GM12878 (cell line): ENCODE data around the gene SNX3. TPM values are rescaled to one million over a fixed set of nuclear protein-coding genes. Genes with fewer than 3 reads are reported as not detected.

ENCODE experiments used
- ATAC-seq: fragments of 200-7000 bp; cut with Tn5 transposase; 3 replicates; pipeline ENCODE4 v1.9.1; 2020; ENCODE audit warnings: mild to moderate bottlenecking, moderate library complexity
- BruUV-seq: library from RNA; stranded (reverse); fragments of 400-500 nt; replicated peaks from 2 replicates; lab custom pipeline; 2021; lab: Mats Ljungman, UMichigan
- CTCF ChIA-PET: fragments of 300-600 bp; sonication (Branson Sonifier 250); formaldehyde crosslinking; extraction: SDS; loops from one replicate; lab custom pipeline; 2021; ENCODE audit warnings: inconsistent platforms; lab: Yijun Ruan, JAX
- POLR2A ChIA-PET: fragments of 350-600 bp; formaldehyde crosslinking; extraction: SDS; loops from one replicate; lab custom pipeline; 2021; ENCODE audit warnings: inconsistent platforms; lab: Charles Lee
- RAD21 ChIA-PET: fragments of 300-600 bp; sonication (Branson Sonifier 250); formaldehyde crosslinking; loops from one replicate; lab custom pipeline; 2023; ENCODE audit warnings: antibody characterized with exemption; ENCODE audit not compliant: unreplicated experiment; lab: Charles Lee
- SMC1A ChIA-PET: fragments of 300-600 bp; sonication (Branson Sonifier 250); formaldehyde crosslinking; loops from one replicate; lab custom pipeline; 2023; ENCODE audit not compliant: unreplicated experiment, uncharacterized antibody; lab: Charles Lee
- DNase-seq: peaks from one replicate; pipeline ENCODE4 v3.0.0-alpha.2; 2011; ENCODE audit warnings: low read depth, low spot score
- FAIRE-seq: peaks from 3 replicates; lab custom pipeline; 2011; peaks lifted over from hg19 to GRCh38; lab: Jason Lieb, UNC
- H2AFZ ChIP-seq: 2 replicates; pipeline ENCODE4 v1.6.0; 2011; ENCODE audit warnings: low read depth, low read length, control low read depth; ENCODE audit not compliant: control insufficient read depth
- H3K27ac ChIP-seq: 2 replicates; pipeline ENCODE4 v1.5.1; 2011; ENCODE audit warnings: control low read depth; ENCODE audit not compliant: control insufficient read depth, insufficient read depth
- H3K27me3 ChIP-seq, 2 experiments: replicated peaks in 1 of 2; 2 replicates each; pipeline versions ENCODE4 v1.6.0 to v1.6.1; 2011; ENCODE audit warnings: low read length in 1 of 2; ENCODE audit not compliant: control insufficient read depth in 2 of 2, insufficient read depth in 2 of 2
- H3K36me3 ChIP-seq, 2 experiments: 2 replicates each; pipeline ENCODE4 v1.5.1; 2011; ENCODE audit warnings: low read length in 1 of 2; ENCODE audit not compliant: control insufficient read depth in 2 of 2, insufficient read depth in 2 of 2
- H3K4me1 ChIP-seq: 2 replicates; pipeline ENCODE4 v1.6.1; 2011; ENCODE audit warnings: mild to moderate bottlenecking, low read length, moderate library complexity, mixed read lengths; ENCODE audit not compliant: control insufficient read depth, insufficient read depth
- H3K4me2 ChIP-seq: 2 replicates; pipeline ENCODE4 v1.6.0; 2011; ENCODE audit warnings: control low read depth; ENCODE audit not compliant: control insufficient read depth, insufficient read depth
- H3K4me3 ChIP-seq: fragments of 200-600 bp; sonication (generic); 2 replicates; pipeline ENCODE4 v1.5.1; 2016
- H3K79me2 ChIP-seq: 2 replicates; pipeline ENCODE4 v1.6.0; 2011; ENCODE audit warnings: low read length; ENCODE audit not compliant: control insufficient read depth, insufficient read depth
- H3K9ac ChIP-seq: 2 replicates; pipeline ENCODE4 v1.8.0; 2011; ENCODE audit warnings: low read length, control low read depth, mixed read lengths; ENCODE audit not compliant: control insufficient read depth, insufficient read depth
- H3K9me3 ChIP-seq: replicated peaks from 3 replicates; pipeline ENCODE4 v1.5.1; 2011; ENCODE audit warnings: mild to moderate bottlenecking, low read length; ENCODE audit not compliant: control insufficient read depth, insufficient read depth
- H4K20me1 ChIP-seq: 2 replicates; pipeline ENCODE4 v1.6.0; 2011; ENCODE audit not compliant: control insufficient read depth, insufficient read depth
- BHLHE40 ChIP-seq, 2 experiments: fragments of 450-650 bp in 1 of 2; IDR thresholded peaks; 2 replicates each; pipeline ENCODE4 v1.6.1; 2011 to 2017; ENCODE audit warnings: low read depth in 2 of 2, borderline replicate concordance in 1 of 2, improper control_type of control experiment in 1 of 2, low read length in 1 of 2, mild to moderate bottlenecking in 1 of 2
- FOS ChIP-seq: IDR thresholded peaks from 3 replicates; pipeline ENCODE4 v1.6.1; 2011; ENCODE audit warnings: borderline replicate concordance; ENCODE audit not compliant: insufficient read length; ENCODE audit errors: extremely low read depth
- HCFC1 ChIP-seq: fragments of 150-350 bp; IDR thresholded peaks from 2 replicates; pipeline ENCODE4 v1.6.1; 2014; ENCODE audit warnings: low read length
- KLF5 ChIP-seq: fragments of 450-650 bp; IDR thresholded peaks from 2 replicates; pipeline ENCODE4 v1.6.1; 2014; ENCODE audit warnings: mild to moderate bottlenecking; ENCODE audit not compliant: partially characterized antibody
- MEF2A ChIP-seq: IDR thresholded peaks from 2 replicates; pipeline ENCODE4 v1.6.1; 2011; ENCODE audit warnings: low read depth, mild to moderate bottlenecking, low read length, moderate library complexity; ENCODE audit not compliant: insufficient read depth
- NR2F1 ChIP-seq: fragments of 450-650 bp; conservative IDR thresholded peaks from 2 replicates; pipeline ENCODE4 v1.6.1; 2017; ENCODE audit warnings: mild to moderate bottlenecking
- POLR2A ChIP-seq: IDR thresholded peaks from 2 replicates; pipeline ENCODE4 v1.6.1; 2011; ENCODE audit warnings: low read depth, mild to moderate bottlenecking, low read length
- SMAD1 ChIP-seq: fragments of 450-650 bp; IDR thresholded peaks from 2 replicates; pipeline ENCODE4 v1.6.1; 2018; ENCODE audit warnings: mild to moderate bottlenecking, low read depth; ENCODE audit not compliant: partially characterized antibody
- SRF ChIP-seq, 2 experiments: IDR thresholded peaks; 2 replicates each; pipeline ENCODE4 v1.6.1; 2011; ENCODE audit warnings: low read depth in 2 of 2, low read length in 2 of 2, mild to moderate bottlenecking in 1 of 2, moderate library complexity in 1 of 2
- WGBS: methylation state at CpG from one replicate; pipeline ENCODE4 v1.1.6; 2016; ENCODE audit warnings: low lambda C conversion rate; ENCODE audit not compliant: insufficient replicate concordance, insufficient coverage; ENCODE audit errors: missing lambda C conversion rate; 5-methylcytosine and 5-hydroxymethylcytosine counted together
- in situ Hi-C: fragments of 300-500 bp; cut with MboI; formaldehyde crosslinking; loops from 9 replicates; pipeline ENCODE4 v1.14.3; 2018; ENCODE audit warnings: mixed read lengths
- intact Hi-C: fragments of 100-400 bp; cut with micrococcal nuclease; formaldehyde crosslinking; loops from one replicate; pipeline ENCODE4 v1.14.2; 2022; ENCODE audit not compliant: unreplicated experiment
- polyA plus RNA-seq, 11 experiments: library from polyadenylated mRNA; depleted of rRNA in 4 of 11; unstranded in 6 of 11; stranded (reverse) in 5 of 11; fragments of >200 nt; fragmentation: Nextera tagmentation in 4 of 11; fragmentation: Illumina TruSeq in 1 of 11; extraction: Ambion mirVana in 4 of 11; extraction: Trizol in 1 of 11; gene quantifications; 1 replicate in 1 of 11; 2 replicates in 10 of 11; pipeline versions ENCODE4 v1.2.1 to v1.2.3, GENCODE V29; 2011 to 2016; ENCODE audit warnings: inconsistent platforms in 2 of 11, missing spikeins in 2 of 11, low read depth in 1 of 11
- total RNA-seq, 4 experiments: library from RNA; depleted of rRNA in 3 of 4; stranded (reverse); fragments of >200 nt in 3 of 4; fragmentation: Illumina TruSeq in 1 of 4; extraction: Trizol in 1 of 4; gene quantifications; 2 replicates each; pipeline versions ENCODE4 v1.2.1 to v1.2.3, GENCODE V29; 2013 to 2021
- TF ChIP-seq, protein P1 (sequence below): fragments of 450-650 bp; formaldehyde crosslinking; IDR thresholded peaks from 2 replicates; pipeline ENCODE4 v1.4.0; 2022; ENCODE audit warnings: mild to moderate bottlenecking, moderate library complexity
- TF ChIP-seq, protein P2 (sequence below): fragments of 450-650 bp; IDR thresholded peaks from 2 replicates; pipeline ENCODE4 v1.6.1; 2017; ENCODE audit warnings: low read depth, mild to moderate bottlenecking, moderate library complexity
- TF ChIP-seq, protein P3 (sequence below): fragments of 450-650 bp; IDR thresholded peaks from 2 replicates; pipeline ENCODE4 v1.6.1; 2017; ENCODE audit warnings: mild to moderate bottlenecking, moderate library complexity

SNX3 gene
- total and polyA plus RNA-seq, 10 of the 15 experiments (the other 5 are each of a cell fraction or from before 2014, with no cell fraction given), result 43.7 to 297 (median 95.6) TPM

DNA sequence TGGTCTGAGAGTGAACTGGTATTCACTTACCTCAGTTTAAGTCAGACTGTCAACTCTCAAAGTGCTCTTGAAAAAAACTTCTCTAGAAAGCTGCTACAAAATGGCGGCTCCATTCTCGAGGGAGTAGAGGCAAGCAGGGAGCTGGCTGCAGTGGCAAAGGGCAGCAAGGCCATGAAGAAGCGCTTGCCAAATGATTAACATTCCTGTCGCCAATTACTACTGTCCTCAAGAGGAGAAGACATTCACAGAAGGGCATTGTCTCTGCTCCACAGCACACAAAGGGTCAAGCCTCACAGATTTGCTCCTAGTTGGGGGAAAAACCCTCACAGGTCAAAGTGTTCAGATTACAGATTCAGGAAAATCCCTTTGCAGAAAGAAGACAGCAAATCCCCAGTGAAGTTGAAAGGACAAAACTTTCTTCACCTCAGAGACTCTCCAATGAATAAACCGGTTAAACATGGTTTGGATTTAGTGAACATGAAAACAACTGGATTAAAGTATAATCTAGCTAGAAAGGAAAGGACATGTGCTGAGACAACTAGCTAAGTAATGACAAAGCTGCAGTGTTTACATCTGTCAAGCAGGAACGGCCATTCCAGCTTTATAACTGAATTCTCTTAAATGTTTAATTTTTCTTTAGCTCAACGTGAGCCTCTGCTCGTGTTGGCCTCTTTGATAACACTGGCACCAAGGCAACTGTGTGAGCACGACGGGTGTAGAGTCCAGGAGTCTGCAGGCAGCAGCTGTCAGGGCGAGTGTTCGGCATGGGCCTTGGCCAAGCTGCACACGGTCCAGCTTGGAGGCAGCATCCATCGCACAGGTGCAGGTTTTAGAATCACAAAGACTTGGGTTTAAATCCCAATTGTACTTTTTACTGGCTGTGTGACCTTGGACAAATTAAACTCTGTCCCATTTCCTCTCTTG is 57.4 kb downstream of the SNX3 start:
- H2AFZ ChIP-seq, result no peak overlapping the region; the same call in none of the 2 replicates
- no TSS peak for BruUV-seq
- H3K4me1 ChIP-seq, result peaks cover 4% of the 10 kb centered on the region; the same call in 1 of the 2 replicates
- CTCF ChIA-PET, result interaction anchor here (1.0 kb wide), 1 partner anchor 288 kb away, joined by 3 read pairs; no protein-coding TSS in a partner anchor
- no peaks in the 10 kb centered on the region for H3K27me3 ChIP-seq
- H3K27ac ChIP-seq, result no peak overlapping the region
- H3K4me3 ChIP-seq, result peak overlapping the region; percentile 12; the same call in 1 of the 2 replicates
- intact Hi-C loops (no loop called here), in situ Hi-C loops (no loop called here)
- DNase-seq, result peak; percentile 45
- H4K20me1 ChIP-seq, result no peaks in the 10 kb centered on the region
- SMC1A ChIA-PET, result interaction anchor here (0.6 to 1.6 kb wide), 5 partner anchors 10 to 156 kb away, joined by 3 to 4 read pairs (median 3); no protein-coding TSS in a partner anchor
- POLR2A ChIA-PET, result no interaction called here
- RAD21 ChIA-PET, result interaction anchor here (0.6 to 0.7 kb wide), 2 partner anchors 17 to 51 kb away, joined by 3 read pairs; no protein-coding TSS in a partner anchor
- 52% methylated on average over 14 of the region's 14 CpGs for WGBS
- ATAC-seq, result peak; percentile 93
- no peak overlapping the region for H3K9ac ChIP-seq
- H3K36me3 ChIP-seq, result peaks cover 0 to 4% of the 10 kb centered on the region in 2 experiments; a peak in 1 of 4 replicates
- no peak overlapping the region for H3K4me2 ChIP-seq
- no peaks in the 10 kb centered on the region for H3K9me3 ChIP-seq
- H3K79me2 ChIP-seq, result no peaks in the 10 kb centered on the region
- FAIRE-seq, result no peak
- TF ChIP-seq KLF5 (no peak), BHLHE40 (IDR thresholded peaks at IDR 0.05; ENCODE audit: borderline replicate concordance in 1 of 2, low read depth in 2 of 2, low read length in 1 of 2) (no peak), SMAD1 (no peak), SRF (IDR thresholded peaks at IDR 0.05; ENCODE audit: low read depth in 2 of 2, low read length in 2 of 2) (no peak), FOS (no peak), HCFC1 (no peak), POLR2A (no peak), NR2F1 (peak; percentile 88), MEF2A (no peak)
- TF ChIP-seq, protein P1, sequence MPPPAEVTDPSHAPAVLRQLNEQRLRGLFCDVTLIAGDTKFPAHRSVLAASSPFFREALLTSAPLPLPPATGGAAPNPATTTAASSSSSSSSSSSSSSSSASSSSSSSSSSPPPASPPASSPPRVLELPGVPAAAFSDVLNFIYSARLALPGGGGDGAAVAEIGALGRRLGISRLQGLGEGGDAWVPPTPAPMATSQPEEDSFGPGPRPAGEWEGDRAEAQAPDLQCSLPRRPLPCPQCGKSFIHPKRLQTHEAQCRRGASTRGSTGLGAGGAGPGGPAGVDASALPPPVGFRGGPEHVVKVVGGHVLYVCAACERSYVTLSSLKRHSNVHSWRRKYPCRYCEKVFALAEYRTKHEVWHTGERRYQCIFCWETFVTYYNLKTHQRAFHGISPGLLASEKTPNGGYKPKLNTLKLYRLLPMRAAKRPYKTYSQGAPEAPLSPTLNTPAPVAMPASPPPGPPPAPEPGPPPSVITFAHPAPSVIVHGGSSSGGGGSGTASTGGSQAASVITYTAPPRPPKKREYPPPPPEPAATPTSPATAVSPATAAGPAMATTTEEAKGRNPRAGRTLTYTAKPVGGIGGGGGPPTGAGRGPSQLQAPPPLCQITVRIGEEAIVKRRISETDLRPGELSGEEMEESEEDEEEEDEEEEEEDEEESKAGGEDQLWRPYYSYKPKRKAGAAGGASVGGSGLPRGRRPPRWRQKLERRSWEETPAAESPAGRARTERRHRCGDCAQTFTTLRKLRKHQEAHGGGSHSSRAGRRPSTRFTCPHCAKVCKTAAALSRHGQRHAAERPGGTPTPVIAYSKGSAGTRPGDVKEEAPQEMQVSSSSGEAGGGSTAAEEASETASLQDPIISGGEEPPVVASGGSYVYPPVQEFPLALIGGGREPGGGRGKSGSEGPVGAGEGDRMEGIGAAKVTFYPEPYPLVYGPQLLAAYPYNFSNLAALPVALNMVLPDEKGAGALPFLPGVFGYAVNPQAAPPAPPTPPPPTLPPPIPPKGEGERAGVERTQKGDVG (CRISPR knock-in tag), result no peak
- TF ChIP-seq, protein P2, sequence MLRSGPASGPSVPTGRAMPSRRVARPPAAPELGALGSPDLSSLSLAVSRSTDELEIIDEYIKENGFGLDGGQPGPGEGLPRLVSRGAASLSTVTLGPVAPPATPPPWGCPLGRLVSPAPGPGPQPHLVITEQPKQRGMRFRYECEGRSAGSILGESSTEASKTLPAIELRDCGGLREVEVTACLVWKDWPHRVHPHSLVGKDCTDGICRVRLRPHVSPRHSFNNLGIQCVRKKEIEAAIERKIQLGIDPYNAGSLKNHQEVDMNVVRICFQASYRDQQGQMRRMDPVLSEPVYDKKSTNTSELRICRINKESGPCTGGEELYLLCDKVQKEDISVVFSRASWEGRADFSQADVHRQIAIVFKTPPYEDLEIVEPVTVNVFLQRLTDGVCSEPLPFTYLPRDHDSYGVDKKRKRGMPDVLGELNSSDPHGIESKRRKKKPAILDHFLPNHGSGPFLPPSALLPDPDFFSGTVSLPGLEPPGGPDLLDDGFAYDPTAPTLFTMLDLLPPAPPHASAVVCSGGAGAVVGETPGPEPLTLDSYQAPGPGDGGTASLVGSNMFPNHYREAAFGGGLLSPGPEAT, result peak; percentile 80
- TF ChIP-seq, protein P3, sequence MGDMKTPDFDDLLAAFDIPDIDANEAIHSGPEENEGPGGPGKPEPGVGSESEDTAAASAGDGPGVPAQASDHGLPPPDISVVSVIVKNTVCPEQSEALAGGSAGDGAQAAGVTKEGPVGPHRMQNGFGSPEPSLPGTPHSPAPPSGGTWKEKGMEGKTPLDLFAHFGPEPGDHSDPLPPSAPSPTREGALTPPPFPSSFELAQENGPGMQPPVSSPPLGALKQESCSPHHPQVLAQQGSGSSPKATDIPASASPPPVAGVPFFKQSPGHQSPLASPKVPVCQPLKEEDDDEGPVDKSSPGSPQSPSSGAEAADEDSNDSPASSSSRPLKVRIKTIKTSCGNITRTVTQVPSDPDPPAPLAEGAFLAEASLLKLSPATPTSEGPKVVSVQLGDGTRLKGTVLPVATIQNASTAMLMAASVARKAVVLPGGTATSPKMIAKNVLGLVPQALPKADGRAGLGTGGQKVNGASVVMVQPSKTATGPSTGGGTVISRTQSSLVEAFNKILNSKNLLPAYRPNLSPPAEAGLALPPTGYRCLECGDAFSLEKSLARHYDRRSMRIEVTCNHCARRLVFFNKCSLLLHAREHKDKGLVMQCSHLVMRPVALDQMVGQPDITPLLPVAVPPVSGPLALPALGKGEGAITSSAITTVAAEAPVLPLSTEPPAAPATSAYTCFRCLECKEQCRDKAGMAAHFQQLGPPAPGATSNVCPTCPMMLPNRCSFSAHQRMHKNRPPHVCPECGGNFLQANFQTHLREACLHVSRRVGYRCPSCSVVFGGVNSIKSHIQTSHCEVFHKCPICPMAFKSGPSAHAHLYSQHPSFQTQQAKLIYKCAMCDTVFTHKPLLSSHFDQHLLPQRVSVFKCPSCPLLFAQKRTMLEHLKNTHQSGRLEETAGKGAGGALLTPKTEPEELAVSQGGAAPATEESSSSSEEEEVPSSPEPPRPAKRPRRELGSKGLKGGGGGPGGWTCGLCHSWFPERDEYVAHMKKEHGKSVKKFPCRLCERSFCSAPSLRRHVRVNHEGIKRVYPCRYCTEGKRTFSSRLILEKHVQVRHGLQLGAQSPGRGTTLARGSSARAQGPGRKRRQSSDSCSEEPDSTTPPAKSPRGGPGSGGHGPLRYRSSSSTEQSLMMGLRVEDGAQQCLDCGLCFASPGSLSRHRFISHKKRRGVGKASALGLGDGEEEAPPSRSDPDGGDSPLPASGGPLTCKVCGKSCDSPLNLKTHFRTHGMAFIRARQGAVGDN, result 0 out of 2 replicates have a peak, but pooled peaks have one; percentile 35
